ENCODE measurements around the gene TCF25.

The TCF25 gene

GRCh38 chr16:89958596-89958995 is 85.2 kb downstream of the TCF25 start:
- TF ChIP-seq, protein P1, sequence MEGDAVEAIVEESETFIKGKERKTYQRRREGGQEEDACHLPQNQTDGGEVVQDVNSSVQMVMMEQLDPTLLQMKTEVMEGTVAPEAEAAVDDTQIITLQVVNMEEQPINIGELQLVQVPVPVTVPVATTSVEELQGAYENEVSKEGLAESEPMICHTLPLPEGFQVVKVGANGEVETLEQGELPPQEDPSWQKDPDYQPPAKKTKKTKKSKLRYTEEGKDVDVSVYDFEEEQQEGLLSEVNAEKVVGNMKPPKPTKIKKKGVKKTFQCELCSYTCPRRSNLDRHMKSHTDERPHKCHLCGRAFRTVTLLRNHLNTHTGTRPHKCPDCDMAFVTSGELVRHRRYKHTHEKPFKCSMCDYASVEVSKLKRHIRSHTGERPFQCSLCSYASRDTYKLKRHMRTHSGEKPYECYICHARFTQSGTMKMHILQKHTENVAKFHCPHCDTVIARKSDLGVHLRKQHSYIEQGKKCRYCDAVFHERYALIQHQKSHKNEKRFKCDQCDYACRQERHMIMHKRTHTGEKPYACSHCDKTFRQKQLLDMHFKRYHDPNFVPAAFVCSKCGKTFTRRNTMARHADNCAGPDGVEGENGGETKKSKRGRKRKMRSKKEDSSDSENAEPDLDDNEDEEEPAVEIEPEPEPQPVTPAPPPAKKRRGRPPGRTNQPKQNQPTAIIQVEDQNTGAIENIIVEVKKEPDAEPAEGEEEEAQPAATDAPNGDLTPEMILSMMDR (conservative IDR thresholded peaks at IDR 0.05; ENCODE audit: low read depth, low read length): no peak
- H3K4me3 ChIP-seq (ENCODE audit: low read depth, low read length): no peak overlapping the region
- no peak for DNase-seq (ENCODE audit: low read depth)

- H3K4me3 ChIP-seq (ENCODE audit: low read depth, low read length): no peak overlapping the region
- no peak for DNase-seq (ENCODE audit: low read depth)
- TF ChIP-seq, protein P1 (conservative IDR thresholded peaks at IDR 0.05; ENCODE audit: low read depth, low read length): no peak
These were observed 87.6 kb downstream of the TCF25 start for GRCh38 chr16:89960966-89961365.
